Fibroblast of skin of right biceps (primary cell): ENCODE data around the gene RIPK3.
"Not testable (repeated sequence)": the region's sequence is repeated elsewhere in the genome, so short reads cannot be mapped to it uniquely, and the experiment has no call there.

ENCODE experiments used
- DNase-seq: peaks from one replicate; pipeline ENCODE4 v3.0.0-alpha.2; 2013

The RIPK3 gene

GRCh38 chr14:24369463-24369862 lies 29.7 kb upstream of the RIPK3 start:
- DNase-seq = no peak

DNA sequence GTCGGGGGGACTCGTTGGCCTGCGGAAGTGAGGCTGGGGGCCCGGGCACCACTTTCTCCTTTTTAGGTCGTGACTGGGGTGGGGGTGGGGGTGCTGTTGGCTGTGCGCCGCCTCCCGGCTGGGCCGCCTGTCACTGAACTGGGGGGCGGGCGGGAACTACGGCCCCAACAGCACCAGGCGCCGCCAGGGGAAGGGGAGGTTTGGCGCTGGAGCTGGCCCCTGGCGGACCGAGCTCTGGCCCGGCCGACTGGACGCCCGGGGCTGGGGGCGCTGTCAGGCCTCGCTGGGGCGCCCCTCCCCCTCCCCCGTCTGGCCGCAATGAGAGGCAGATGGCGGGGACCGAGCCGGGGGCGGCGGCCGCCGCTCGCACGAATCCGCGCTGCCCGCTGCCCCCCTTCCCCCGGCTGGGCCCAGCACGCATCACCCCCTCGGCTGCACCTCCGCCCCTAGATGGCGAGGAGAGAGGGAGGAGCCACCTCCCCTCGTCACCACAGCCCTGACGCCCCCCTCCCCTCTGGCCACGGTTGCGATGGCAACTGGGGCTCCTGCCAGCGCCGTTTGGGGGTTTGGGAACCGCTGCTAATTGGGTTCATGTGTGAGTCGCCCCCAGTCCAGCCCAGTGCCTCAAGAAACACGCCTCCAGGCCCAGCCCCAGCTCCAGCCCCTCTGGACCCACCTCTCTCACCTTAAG lies 28.9 kb upstream of the RIPK3 start:
- peak; percentile 89 for DNase-seq

DNA sequence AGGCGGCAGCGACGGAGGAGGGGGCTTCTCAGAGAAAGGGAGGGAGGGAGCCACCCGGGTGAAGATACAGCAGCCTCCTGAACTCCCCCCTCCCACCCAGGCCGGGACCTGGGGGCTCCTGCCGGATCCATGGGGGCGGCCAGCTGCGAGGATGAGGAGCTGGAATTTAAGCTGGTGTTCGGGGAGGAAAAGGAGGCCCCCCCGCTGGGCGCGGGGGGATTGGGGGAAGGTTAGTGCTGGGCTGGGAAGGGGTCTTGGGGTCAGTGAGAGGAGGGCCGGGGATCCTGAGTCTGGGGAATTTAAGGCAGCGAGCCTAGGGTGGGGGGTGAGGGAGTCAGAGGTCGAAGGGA lies 28.4 kb upstream of the RIPK3 start:
- no peak for DNase-seq

DNA sequence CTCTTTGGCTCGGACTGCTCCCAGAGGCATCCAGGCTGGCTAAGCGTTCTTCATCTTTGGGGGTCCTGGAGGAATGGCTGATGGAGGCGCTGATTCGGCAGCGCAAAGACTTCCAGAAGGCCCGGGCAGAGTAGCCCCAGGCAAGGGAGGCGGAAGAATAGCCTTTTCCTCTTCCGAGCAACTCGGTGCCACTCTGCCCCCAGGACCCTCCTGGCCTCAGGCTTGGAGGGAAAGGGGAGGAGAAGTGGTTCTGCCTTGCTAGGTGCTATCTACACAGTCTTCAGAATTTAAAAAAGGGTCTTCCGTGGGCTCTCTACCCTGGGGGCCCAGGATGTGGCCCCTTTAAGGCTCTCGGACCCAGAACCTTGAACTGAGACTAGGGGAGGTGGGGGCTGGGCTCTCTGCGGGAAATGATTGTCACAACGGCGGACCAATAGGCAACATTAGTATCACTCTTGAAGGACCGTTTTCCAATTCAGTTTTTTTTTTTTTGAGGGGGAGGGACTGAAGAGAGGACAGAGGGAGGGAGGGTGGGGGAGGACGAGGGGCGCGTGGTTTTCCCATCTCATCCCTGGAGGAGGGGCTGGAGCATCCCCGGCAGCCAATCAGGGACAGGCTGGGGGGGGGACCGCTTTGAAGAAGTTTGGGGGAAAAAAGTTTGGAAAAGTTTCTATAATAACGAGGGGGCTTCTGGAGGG lies 27.9 kb upstream of the RIPK3 start, which contains the start of gene NFATC4:
Gene NFATC4, plus strand, starts transcription at position 671 of the 698 bp plus-strand sequence. CDS start 157 bp downstream, outside the sequence.
- DNase-seq = peak; percentile 99

GRCh38 chr14:24366721-24367513 lies 27.1 kb upstream of the RIPK3 start:
- peak; percentile 97 for DNase-seq

GRCh38 chr14:24366413-24366720 lies 26.6 kb upstream of the RIPK3 start:
- no peak for DNase-seq

DNA sequence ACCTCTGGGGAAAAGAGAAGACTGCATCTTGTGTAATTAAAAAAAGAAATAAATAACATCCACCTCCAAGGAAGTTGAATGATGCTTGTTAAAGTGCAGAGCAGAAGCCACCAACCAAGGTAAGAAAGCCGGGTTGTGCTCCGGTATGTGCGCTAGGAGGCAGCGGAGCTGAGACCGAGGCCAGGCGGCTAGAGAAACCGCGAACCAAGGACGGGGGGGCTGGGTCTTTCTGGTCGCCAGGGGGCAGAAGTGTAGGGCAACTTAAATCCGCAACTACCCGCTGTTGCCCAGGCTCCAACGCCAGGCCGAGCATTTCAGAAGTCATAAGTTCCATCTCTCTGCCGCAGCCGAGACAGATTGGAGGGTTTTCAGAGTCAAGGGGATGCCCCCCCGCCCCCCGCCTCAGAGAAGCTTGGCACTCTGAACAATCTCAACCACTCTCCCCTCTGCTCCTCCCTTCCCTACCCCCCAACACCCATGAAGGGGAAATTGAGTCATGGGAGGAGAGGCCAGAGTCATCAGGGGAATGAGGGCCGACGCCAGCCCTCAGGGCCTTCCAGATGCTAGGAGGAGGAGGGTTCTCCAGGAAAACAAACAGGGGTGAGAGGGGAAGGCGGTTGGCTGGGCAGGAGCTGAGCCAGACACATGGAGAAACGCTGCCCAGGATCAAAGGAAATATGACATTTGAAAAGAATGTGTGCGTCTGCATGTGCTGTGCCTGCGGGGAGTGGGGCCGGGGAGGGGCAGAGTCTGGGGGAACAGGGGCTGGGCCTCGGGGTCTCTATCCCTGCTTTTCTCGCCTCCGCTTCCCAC lies 26.0 kb upstream of the RIPK3 start:
- peak; percentile 91 for DNase-seq

- DNase-seq = no peak
These were observed 25.1 kb upstream of the RIPK3 start for GRCh38 chr14:24364841-24365240.

- no peak for DNase-seq
These were observed 23.6 kb upstream of the RIPK3 start for GRCh38 chr14:24363401-24363800.

DNA sequence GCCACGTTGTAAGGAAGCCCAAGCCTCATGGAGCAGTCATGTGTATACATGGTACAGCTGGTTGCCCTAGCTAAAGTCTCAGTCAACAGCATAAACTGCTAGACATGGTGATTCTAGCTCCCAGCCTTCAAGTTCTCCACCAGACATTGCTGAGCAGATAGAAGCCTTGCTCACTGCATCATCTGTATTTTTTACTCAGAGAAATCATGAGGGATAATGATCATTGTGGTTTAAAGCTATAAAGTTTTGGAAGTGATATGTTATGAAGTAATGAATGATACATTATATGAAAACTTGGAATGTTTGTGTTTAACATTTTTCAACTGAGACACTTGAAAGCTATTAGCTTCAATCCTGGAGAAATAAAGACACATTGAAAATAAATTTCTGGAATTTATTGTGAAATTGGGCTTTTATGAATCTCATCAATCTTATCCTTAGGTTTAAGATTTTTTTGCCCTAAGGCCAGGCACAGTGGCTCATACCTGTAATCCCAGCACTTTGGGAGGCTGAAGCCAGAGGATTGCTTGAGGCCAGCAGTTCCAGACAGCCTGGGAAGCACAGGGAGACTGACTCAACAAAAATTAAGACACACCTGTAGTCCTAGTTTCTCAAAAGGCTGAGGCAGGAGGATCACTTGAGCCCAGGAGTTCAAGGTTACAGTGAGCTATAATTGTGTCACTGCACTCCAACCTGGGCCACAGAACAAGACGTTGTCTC lies 22.6 kb upstream of the RIPK3 start:
- peak; percentile 75 for DNase-seq

- no peak for DNase-seq
These were observed 21.5 kb upstream of the RIPK3 start for GRCh38 chr14:24361326-24361725.

DNA sequence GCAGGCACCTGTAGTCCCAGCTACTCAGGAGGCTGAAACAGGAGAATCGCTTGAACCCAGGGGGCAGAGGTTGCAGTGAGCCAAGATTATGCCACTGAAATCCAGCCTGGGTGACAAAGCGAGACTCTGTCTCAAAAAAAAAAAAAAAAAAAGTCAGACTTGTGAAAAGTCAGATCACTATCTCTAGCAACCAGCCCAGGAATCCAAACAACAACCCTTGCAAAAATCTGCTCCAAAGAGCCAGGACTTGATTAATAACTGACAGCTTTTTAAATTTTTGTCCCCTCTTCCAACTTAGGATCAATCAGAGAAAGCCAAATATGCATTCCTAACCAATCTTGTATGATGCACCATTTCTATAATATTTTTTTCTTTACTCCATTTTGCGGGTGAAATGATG lies 20.5 kb upstream of the RIPK3 start:
- no peak for DNase-seq

DNA sequence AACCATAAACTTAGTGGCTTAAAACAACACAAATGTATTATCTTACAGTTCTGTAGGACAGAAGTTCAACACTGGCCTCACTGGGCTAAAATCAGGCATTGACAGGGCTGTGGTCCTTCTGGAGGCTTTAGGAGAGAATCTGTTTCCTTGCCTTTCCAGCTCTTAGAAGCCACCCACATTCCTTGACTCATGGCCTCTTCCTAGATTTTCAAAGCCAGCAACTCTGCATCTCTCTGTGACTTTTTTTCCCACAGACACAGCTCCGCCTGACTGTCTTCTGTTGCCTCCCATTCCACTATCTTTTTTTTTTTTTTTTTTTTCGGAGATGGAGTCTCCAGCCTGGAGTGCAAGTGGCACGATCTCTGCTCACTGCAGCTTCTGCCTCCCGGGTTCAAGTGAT lies 16.4 kb upstream of the RIPK3 start:
- DNase-seq = no peak

DNA sequence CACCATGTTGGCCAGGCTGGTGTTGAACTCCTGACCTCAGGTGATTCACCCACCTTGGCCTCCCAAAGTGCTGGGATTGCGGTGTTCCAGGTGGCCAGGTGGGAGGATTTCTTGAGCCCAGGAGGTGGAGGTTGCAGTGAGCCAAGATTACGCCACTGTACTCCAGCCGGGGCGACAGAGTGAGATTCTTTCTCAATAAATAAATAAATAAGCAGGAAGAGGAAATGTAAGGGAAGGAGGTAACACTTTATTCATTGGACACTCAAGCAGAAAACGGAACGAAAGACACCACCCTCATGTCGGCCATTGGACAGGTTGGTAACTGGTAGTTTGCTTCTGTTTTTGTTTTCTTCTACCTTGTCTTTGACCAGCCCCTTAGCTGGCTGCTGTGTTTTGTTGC lies 15.2 kb upstream of the RIPK3 start:
- no peak for DNase-seq

DNA sequence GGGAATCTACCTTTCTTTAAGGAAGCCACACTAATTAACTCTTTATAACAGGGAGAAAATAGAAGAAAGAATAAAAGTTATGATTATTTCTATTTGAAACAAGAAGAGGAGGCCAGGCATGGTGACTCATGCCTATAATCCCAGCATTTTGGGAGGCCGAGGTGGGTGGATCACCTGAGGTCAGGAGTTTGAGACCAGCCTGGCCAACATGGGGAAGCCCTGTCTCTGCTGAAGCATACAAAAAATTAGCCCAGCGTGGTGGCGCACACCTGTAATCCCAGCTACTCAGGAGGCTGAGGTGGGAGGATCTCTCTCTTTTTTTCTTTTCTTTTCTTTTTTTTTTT lies 14.7 kb upstream of the RIPK3 start:
- not testable (repeated sequence) for DNase-seq

GRCh38 chr14:24353559-24354481 lies 14.0 kb upstream of the RIPK3 start:
- peak; percentile 57 for DNase-seq

GRCh38 chr14:24351517-24351916 lies 11.7 kb upstream of the RIPK3 start:
- DNase-seq = peak; percentile 28

GRCh38 chr14:24349742-24350141 lies 10.0 kb upstream of the RIPK3 start:
- DNase-seq = no peak

- no peak for DNase-seq
These were observed 8.4 kb upstream of the RIPK3 start for GRCh38 chr14:24348186-24348585.

DNA sequence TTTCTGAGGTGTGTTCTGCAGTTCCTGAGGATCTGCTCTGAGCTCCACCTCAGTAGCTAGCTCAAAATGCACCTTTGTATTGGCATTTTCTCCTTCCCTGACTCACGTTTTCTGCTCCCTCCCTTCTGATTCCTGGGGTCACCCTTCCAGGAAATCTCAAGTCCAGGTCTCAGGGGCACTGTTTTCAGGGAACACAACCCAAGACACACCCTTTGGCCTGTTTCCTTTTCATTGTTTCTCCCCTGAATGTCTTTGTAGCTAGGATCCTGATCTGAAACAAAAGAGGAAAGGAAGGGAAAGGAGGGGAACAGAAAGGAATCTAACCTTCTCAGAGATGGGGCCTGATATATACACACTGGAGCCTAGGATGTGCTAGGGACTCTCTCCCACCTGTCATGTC lies 7.3 kb upstream of the RIPK3 start:
- no peak for DNase-seq
